Measurements from ENCODE around the gene DENND5A.

GRCh38 chr11:9143721-9144120 lies 121.4 kb downstream of the DENND5A start:
- TF ChIP-seq CTCF (IDR thresholded peaks at IDR 0.05; ENCODE audit: borderline replicate concordance, extremely low read depth, low read length, poor library complexity, severe bottlenecking), result no peak
- TF ChIP-seq EZH2 (IDR thresholded peaks at IDR 0.05; ENCODE audit: borderline replicate concordance, low read depth, low read length, severe bottlenecking), result no peak
